SK-N-SH treated with all-trans-retinoic acid at 6 μM for 48 hours (cell line): Measurements from ENCODE around the gene SLC25A26.

Source experiments
- ZFP3 ChIP-seq: fragments of 250-450 bp; sonication (Bioruptor Pico); IDR thresholded peaks from 2 replicates; pipeline ENCODE4 v1.5.0; 2020; ENCODE audit warnings: mild to moderate bottlenecking, moderate library complexity
- ZFP30 ChIP-seq: fragments of 450-650 bp; formaldehyde crosslinking; IDR thresholded peaks from 2 replicates; pipeline ENCODE4 v1.5.0; 2022; ENCODE audit warnings: mild to moderate bottlenecking, moderate library complexity
- ZNF565 ChIP-seq: fragments of 450-650 bp; formaldehyde crosslinking; conservative IDR thresholded peaks from 2 replicates; pipeline ENCODE4 v1.5.0; 2020; ENCODE audit warnings: low read depth, mild to moderate bottlenecking, moderate library complexity
- TF ChIP-seq, protein P1 (sequence below): fragments of 250-450 bp; sonication (Bioruptor Pico); IDR thresholded peaks from 2 replicates; pipeline ENCODE4 v1.5.1; 2020; ENCODE audit warnings: low read depth, mild to moderate bottlenecking, moderate library complexity

DNA sequence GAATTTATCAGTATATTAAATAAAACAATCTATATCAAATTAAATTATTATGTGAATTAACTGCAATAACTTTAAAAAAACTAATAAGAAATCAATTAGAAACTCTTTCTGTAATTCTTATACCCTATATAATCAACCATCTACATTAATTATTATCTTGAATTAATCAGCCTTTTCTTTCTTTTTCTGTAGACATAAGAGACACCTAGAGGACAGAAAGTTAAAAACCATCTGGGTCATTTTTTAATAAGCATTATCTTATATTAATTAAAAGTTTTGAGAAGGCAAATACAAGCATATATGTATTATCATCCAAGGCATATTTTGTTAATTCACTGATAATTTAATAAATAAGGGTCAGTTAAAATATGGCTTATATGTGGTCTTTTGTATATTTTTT is 24.2 kb upstream of the SLC25A26 start:
- TF ChIP-seq ZFP3 (CRISPR knock-in tag) (no peak), ZFP30 (CRISPR knock-in tag) (no peak), ZNF565 (CRISPR knock-in tag) (no peak)
- TF ChIP-seq, protein P1, sequence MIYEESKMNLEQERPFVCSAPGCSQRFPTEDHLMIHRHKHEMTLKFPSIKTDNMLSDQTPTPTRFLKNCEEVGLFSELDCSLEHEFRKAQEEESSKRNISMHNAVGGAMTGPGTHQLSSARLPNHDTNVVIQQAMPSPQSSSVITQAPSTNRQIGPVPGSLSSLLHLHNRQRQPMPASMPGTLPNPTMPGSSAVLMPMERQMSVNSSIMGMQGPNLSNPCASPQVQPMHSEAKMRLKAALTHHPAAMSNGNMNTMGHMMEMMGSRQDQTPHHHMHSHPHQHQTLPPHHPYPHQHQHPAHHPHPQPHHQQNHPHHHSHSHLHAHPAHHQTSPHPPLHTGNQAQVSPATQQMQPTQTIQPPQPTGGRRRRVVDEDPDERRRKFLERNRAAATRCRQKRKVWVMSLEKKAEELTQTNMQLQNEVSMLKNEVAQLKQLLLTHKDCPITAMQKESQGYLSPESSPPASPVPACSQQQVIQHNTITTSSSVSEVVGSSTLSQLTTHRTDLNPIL (CRISPR knock-in tag), result no peak
